Activated T-cell treated with anti-CD3 and anti-CD28 coated beads, Interleukin-2, amount 50 U/mL, for 72 hours (primary cell): ENCODE data around the gene SH3TC1. TPM values are rescaled to one million over a fixed set of nuclear protein-coding genes. Genes with fewer than 3 reads are reported as not detected.
A peak's percentile ranks its signal among the peaks of the same experiment; 100 is the strongest.

Source experiments
- ATAC-seq, 2 donors: fragments of 150-1000 bp; cut with Tn5 transposase; replicated peaks in 1 of 2; 2 replicates each; pipeline ENCODE4 v1.10.0; 2021; ENCODE audit warnings: moderate library complexity in 2 of 2, mild to moderate bottlenecking in 1 of 2
- DNase-seq, 2 donors: peaks; one replicate each; pipeline ENCODE4 v3.0.0; 2021 to 2022; ENCODE audit warnings: mixed read lengths in 1 of 2
- H3K27ac Mint-ChIP-seq: one replicate; pipeline ENCODE4 v1.8.0; 2022; ENCODE audit warnings: mild to moderate bottlenecking, moderate library complexity, mixed read lengths
- H3K27me3 Mint-ChIP-seq: one replicate; pipeline ENCODE4 v1.8.0; 2022; ENCODE audit warnings: low read depth, mixed read lengths
- H3K36me3 Mint-ChIP-seq, 2 donors: one replicate each; pipeline ENCODE4 v1.8.0; 2022; ENCODE audit warnings: mixed read lengths in 2 of 2, mild to moderate bottlenecking in 1 of 2; ENCODE audit not compliant: insufficient read depth in 2 of 2
- H3K4me1 Mint-ChIP-seq: one replicate; pipeline ENCODE4 v1.8.0; 2022; ENCODE audit warnings: low read depth, mixed read lengths
- H3K4me3 Mint-ChIP-seq, 2 donors: one replicate each; pipeline ENCODE4 v1.8.0; 2022; ENCODE audit warnings: mild to moderate bottlenecking in 2 of 2, mixed read lengths in 2 of 2, moderate library complexity in 2 of 2
- H3K9me3 Mint-ChIP-seq, 2 donors: one replicate each; pipeline ENCODE4 v1.8.0; 2022; ENCODE audit warnings: mixed read lengths in 2 of 2
- total RNA-seq, 2 donors: library from RNA; stranded (reverse); gene quantifications; one replicate each; pipeline ENCODE4 v1.2.3, GENCODE V29; 2022

SH3TC1 gene
- total RNA-seq, 2 donors from 2014 or later: 15.2 to 39.0 TPM

GRCh38 chr4:8239661-8240060 is 40.6 kb downstream of the SH3TC1 start:
- Mint-ChIP-seq H3K27ac (no peak overlapping the region), H3K4me1 (no peaks in the 10 kb centered on the region), H3K27me3 (no peaks in the 10 kb centered on the region), H3K4me3 (no peak overlapping the region), H3K9me3 (no peaks in the 10 kb centered on the region), H3K36me3 (no peaks in the 10 kb centered on the region)
- no peak for DNase-seq
- ATAC-seq: no peak

- H3K9me3 Mint-ChIP-seq: no peaks in the 10 kb centered on the region
- ATAC-seq (no peak), DNase-seq (no peak)
- H3K4me1 Mint-ChIP-seq: no peaks in the 10 kb centered on the region
- H3K27ac Mint-ChIP-seq: no peak overlapping the region
- H3K36me3 Mint-ChIP-seq: no peaks in the 10 kb centered on the region
- H3K4me3 Mint-ChIP-seq: no peak overlapping the region
- no peaks in the 10 kb centered on the region for H3K27me3 Mint-ChIP-seq
Observed at GRCh38 chr4:8240211-8241041, 41.3 kb downstream of the SH3TC1 start.

GRCh38 chr4:8241211-8241779 is 42.2 kb downstream of the SH3TC1 start:
- no peak overlapping the region for H3K27ac Mint-ChIP-seq
- no peaks in the 10 kb centered on the region for H3K27me3 Mint-ChIP-seq
- H3K36me3 Mint-ChIP-seq: no peaks in the 10 kb centered on the region
- ATAC-seq (no peak), DNase-seq (no peak)
- H3K9me3 Mint-ChIP-seq: no peaks in the 10 kb centered on the region
- H3K4me3 Mint-ChIP-seq: no peak overlapping the region
- H3K4me1 Mint-ChIP-seq: no peaks in the 10 kb centered on the region

- H3K27me3 Mint-ChIP-seq: no peaks in the 10 kb centered on the region
- ATAC-seq: peak; percentile 84 to 87
- no peaks in the 10 kb centered on the region for H3K9me3 Mint-ChIP-seq
- H3K4me1 Mint-ChIP-seq: no peaks in the 10 kb centered on the region
- no peaks in the 10 kb centered on the region for H3K36me3 Mint-ChIP-seq
- peak; percentile 77 to 89 for DNase-seq
- no peak overlapping the region for H3K27ac Mint-ChIP-seq
- H3K4me3 Mint-ChIP-seq: no peak overlapping the region
Observed at GRCh38 chr4:8241895-8242696, 43.0 kb downstream of the SH3TC1 start.

- Mint-ChIP-seq H3K27ac (no peak overlapping the region), H3K4me3 (no peak overlapping the region), H3K36me3 (no peaks in the 10 kb centered on the region), H3K9me3 (no peaks in the 10 kb centered on the region), H3K27me3 (no peaks in the 10 kb centered on the region), H3K4me1 (no peaks in the 10 kb centered on the region)
- ATAC-seq (no peak), DNase-seq (no peak)
Observed at GRCh38 chr4:8242782-8243560, 43.9 kb downstream of the SH3TC1 start.

- Mint-ChIP-seq H3K4me1 (no peaks in the 10 kb centered on the region), H3K9me3 (no peaks in the 10 kb centered on the region), H3K27me3 (no peaks in the 10 kb centered on the region), H3K4me3 (no peak overlapping the region), H3K36me3 (no peaks in the 10 kb centered on the region), H3K27ac (no peak overlapping the region)
- DNase-seq: no peak
- ATAC-seq: no peak
Observed at GRCh38 chr4:8244001-8244757, 45.1 kb downstream of the SH3TC1 start.

- no peaks in the 10 kb centered on the region for H3K36me3 Mint-ChIP-seq
Observed at GRCh38 chr4:8244931-8245460, 45.9 kb downstream of the SH3TC1 start.

GRCh38 chr4:8245884-8246833 is 47.1 kb downstream of the SH3TC1 start:
- Mint-ChIP-seq H3K4me3 (no peak overlapping the region), H3K27me3 (no peaks in the 10 kb centered on the region), H3K27ac (no peak overlapping the region), H3K9me3 (no peaks in the 10 kb centered on the region), H3K4me1 (no peaks in the 10 kb centered on the region), H3K36me3 (no peaks in the 10 kb centered on the region)
- ATAC-seq (no peak), DNase-seq (no peak)

More at GRCh38 chr4:8244931-8245460, 45.9 kb downstream of the SH3TC1 start:
- no peaks in the 10 kb centered on the region for H3K9me3 Mint-ChIP-seq
- H3K4me3 Mint-ChIP-seq: no peak overlapping the region
- H3K4me1 Mint-ChIP-seq: no peaks in the 10 kb centered on the region
- ATAC-seq (no peak), DNase-seq (no peak)
- H3K27ac Mint-ChIP-seq: no peak overlapping the region
- no peaks in the 10 kb centered on the region for H3K27me3 Mint-ChIP-seq

- H3K9me3 Mint-ChIP-seq: no peaks in the 10 kb centered on the region
- H3K36me3 Mint-ChIP-seq: no peaks in the 10 kb centered on the region
- no peaks in the 10 kb centered on the region for H3K4me1 Mint-ChIP-seq
- no peaks in the 10 kb centered on the region for H3K27me3 Mint-ChIP-seq
- ATAC-seq (no peak), DNase-seq (no peak)
- no peak overlapping the region for H3K27ac Mint-ChIP-seq
- no peak overlapping the region for H3K4me3 Mint-ChIP-seq
Observed at GRCh38 chr4:8247047-8247930, 48.2 kb downstream of the SH3TC1 start.

GRCh38 chr4:8248091-8248490 is 49.0 kb downstream of the SH3TC1 start:
- no peak overlapping the region for H3K27ac Mint-ChIP-seq
- H3K4me1 Mint-ChIP-seq: no peaks in the 10 kb centered on the region
- H3K27me3 Mint-ChIP-seq: no peaks in the 10 kb centered on the region
- ATAC-seq (no peak), DNase-seq (no peak)
- H3K9me3 Mint-ChIP-seq: no peaks in the 10 kb centered on the region
- H3K36me3 Mint-ChIP-seq: no peaks in the 10 kb centered on the region
- H3K4me3 Mint-ChIP-seq: no peak overlapping the region

- Mint-ChIP-seq H3K27me3 (no peaks in the 10 kb centered on the region), H3K4me1 (no peaks in the 10 kb centered on the region), H3K36me3 (no peaks in the 10 kb centered on the region), H3K9me3 (no peaks in the 10 kb centered on the region), H3K4me3 (no peak overlapping the region), H3K27ac (no peak overlapping the region)
- ATAC-seq (no peak), DNase-seq (no peak)
Observed at GRCh38 chr4:8250227-8250626, 51.1 kb downstream of the SH3TC1 start.
